Ectodermal cell (in vitro differentiated cells): ENCODE results near the gene DDX19B.
"Not testable (repeated sequence)": the region's sequence is repeated elsewhere in the genome, so short reads cannot be mapped to it uniquely, and the experiment has no call there.

ENCODE experiments used
- H3K27ac ChIP-seq: 2 replicates; pipeline ENCODE4 v1.7.0; 2013; ENCODE audit warnings: mild to moderate bottlenecking, low read depth, low read length; ENCODE audit not compliant: insufficient read depth, poor library complexity, severe bottlenecking
- H3K27me3 ChIP-seq: 2 replicates; pipeline ENCODE4 v1.7.0; 2013; ENCODE audit warnings: mild to moderate bottlenecking, low read length; ENCODE audit not compliant: insufficient read depth, control insufficient read depth, poor library complexity, severe bottlenecking
- H3K36me3 ChIP-seq: one replicate; pipeline ENCODE4 v1.7.0; 2013; ENCODE audit warnings: low read length; ENCODE audit not compliant: control insufficient read depth, insufficient read depth
- H3K4me1 ChIP-seq: one replicate; pipeline ENCODE4 v1.7.0; 2013; ENCODE audit warnings: low read length; ENCODE audit not compliant: control insufficient read depth, insufficient read depth
- H3K4me3 ChIP-seq: 2 replicates; pipeline ENCODE4 v1.7.0; 2013; ENCODE audit warnings: low read depth, low read length, control low read depth; ENCODE audit not compliant: insufficient read depth
- H3K9me3 ChIP-seq: 2 replicates; pipeline ENCODE4 v1.7.0; 2013; ENCODE audit warnings: mild to moderate bottlenecking, low read length, moderate library complexity; ENCODE audit not compliant: control insufficient read depth
- WGBS, 2 experiments: methylation state at CpG; one replicate each; pipeline ENCODE4 v1.1.7; 2013; ENCODE audit warnings: missing lambda C conversion rate in 2 of 2; 5-methylcytosine and 5-hydroxymethylcytosine counted together

DDX19B gene

GRCh38 chr16:70306880-70307279, 7.9 kb downstream of the DDX19B start:
- Histone ChIP-seq H3K9me3 (no peaks in the 10 kb centered on the region), H3K4me1 (no peaks in the 10 kb centered on the region), H3K4me3 (no peak overlapping the region), H3K27ac (no peak overlapping the region), H3K36me3 (no peaks in the 10 kb centered on the region), H3K27me3 (no peaks in the 10 kb centered on the region)
- 90 to 93% methylated on average over 1 to 2 of the region's 2 CpGs for WGBS, 2 experiments

- H3K4me1 ChIP-seq, H3K27me3 ChIP-seq, H3K9me3 ChIP-seq, H3K4me3 ChIP-seq, H3K27ac ChIP-seq, H3K36me3 ChIP-seq: not testable (repeated sequence)
- 94 to 98% methylated on average over 2 of the region's 2 CpGs for WGBS, 2 experiments
These were observed 8.7 kb downstream of the DDX19B start for GRCh38 chr16:70307726-70308125.

- no peak overlapping the region for H3K4me3 ChIP-seq
- 89 to 91% methylated on average over 5 of the region's 5 CpGs for WGBS, 2 experiments
- no peak overlapping the region for H3K27ac ChIP-seq
- no peaks in the 10 kb centered on the region for H3K4me1 ChIP-seq
- H3K9me3 ChIP-seq, result no peaks in the 10 kb centered on the region
- H3K36me3 ChIP-seq, result peaks cover 32% of the 10 kb centered on the region
- no peaks in the 10 kb centered on the region for H3K27me3 ChIP-seq
These were observed 21.1 kb downstream of the DDX19B start for GRCh38 chr16:70320121-70320520.

- Histone ChIP-seq H3K9me3 (no peaks in the 10 kb centered on the region), H3K36me3 (peaks cover 10% of the 10 kb centered on the region), H3K4me3 (no peak overlapping the region), H3K27me3 (no peaks in the 10 kb centered on the region), H3K27ac (no peak overlapping the region), H3K4me1 (no peaks in the 10 kb centered on the region)
- WGBS, 2 experiments, result 95% methylated on average over 7 of the region's 7 CpGs
These were observed 26.2 kb downstream of the DDX19B start for GRCh38 chr16:70324998-70325747.

- Histone ChIP-seq H3K27me3 (no peaks in the 10 kb centered on the region), H3K9me3 (no peaks in the 10 kb centered on the region), H3K36me3 (peaks cover 25% of the 10 kb centered on the region), H3K4me1 (no peaks in the 10 kb centered on the region), H3K4me3 (no peak overlapping the region), H3K27ac (no peak overlapping the region)
- 91 to 100% methylated on average over 1 of the region's 1 CpG for WGBS, 2 experiments
These were observed 32.1 kb downstream of the DDX19B start for GRCh38 chr16:70331091-70331490.

GRCh38 chr16:70331588-70332358, 32.8 kb downstream of the DDX19B start:
- Histone ChIP-seq H3K9me3 (no peaks in the 10 kb centered on the region), H3K36me3 (peaks cover 25% of the 10 kb centered on the region), H3K4me1 (no peaks in the 10 kb centered on the region), H3K27me3 (no peaks in the 10 kb centered on the region), H3K27ac (no peak overlapping the region), H3K4me3 (no peak overlapping the region)
- WGBS, 2 experiments, result 84 to 89% methylated on average over 9 of the region's 9 CpGs

GRCh38 chr16:70332728-70333127, 33.7 kb downstream of the DDX19B start:
- H3K4me1 ChIP-seq, H3K27ac ChIP-seq, H3K4me3 ChIP-seq, H3K27me3 ChIP-seq, H3K9me3 ChIP-seq: not testable (repeated sequence)
- 93 to 98% methylated on average over 4 of the region's 12 CpGs for WGBS, 2 experiments
- H3K36me3 ChIP-seq, result peaks cover 25% of the 10 kb centered on the region

- peaks cover 17% of the 10 kb centered on the region for H3K36me3 ChIP-seq
These were observed 38.8 kb downstream of the DDX19B start for GRCh38 chr16:70337814-70338213.

GRCh38 chr16:70341600-70341999, 42.6 kb downstream of the DDX19B start:
- H3K27ac ChIP-seq, result no peak overlapping the region
- H3K36me3 ChIP-seq, result no peaks in the 10 kb centered on the region
- WGBS, 2 experiments, result 79 to 83% methylated on average over 4 of the region's 4 CpGs
- no peak overlapping the region for H3K4me3 ChIP-seq
- H3K27me3 ChIP-seq, result no peaks in the 10 kb centered on the region
- no peaks in the 10 kb centered on the region for H3K4me1 ChIP-seq
- no peaks in the 10 kb centered on the region for H3K9me3 ChIP-seq

More at GRCh38 chr16:70337814-70338213, 38.8 kb downstream of the DDX19B start:
- H3K4me1 ChIP-seq, result no peaks in the 10 kb centered on the region
- H3K4me3 ChIP-seq, result no peak overlapping the region
- no peaks in the 10 kb centered on the region for H3K27me3 ChIP-seq
- 94 to 95% methylated on average over 5 of the region's 5 CpGs for WGBS, 2 experiments
- H3K9me3 ChIP-seq, result no peaks in the 10 kb centered on the region
- H3K27ac ChIP-seq, result no peak overlapping the region

GRCh38 chr16:70342016-70342415, 43.0 kb downstream of the DDX19B start:
- Histone ChIP-seq H3K27me3 (no peaks in the 10 kb centered on the region), H3K36me3 (no peaks in the 10 kb centered on the region), H3K27ac (no peak overlapping the region), H3K9me3 (no peaks in the 10 kb centered on the region), H3K4me1 (no peaks in the 10 kb centered on the region), H3K4me3 (no peak overlapping the region)
- WGBS, 2 experiments, result 66 to 73% methylated on average over 2 to 3 of the region's 3 CpGs
